HepG2 (cell line): ENCODE measurements around the gene IFT88. TPM values are rescaled to one million over a fixed set of nuclear protein-coding genes. Genes with fewer than 3 reads are reported as not detected.
A peak's percentile ranks its signal among the peaks of the same experiment; 100 is the strongest.

ENCODE experiments used
- ASH2L ChIP-seq: fragments of 300-600, 200-600 bp; sonication (generic); IDR thresholded peaks from 2 replicates; pipeline ENCODE4 v1.7.0; 2017; ENCODE audit warnings: low read depth, mild to moderate bottlenecking, moderate library complexity, mixed read lengths, low read length; ENCODE audit not compliant: insufficient read length
- ESRRA ChIP-seq: sonication (generic); formaldehyde crosslinking; IDR thresholded peaks from 2 replicates; pipeline ENCODE4 v1.5.1; 2020; ENCODE audit warnings: mild to moderate bottlenecking, low read depth, missing genetic modification reagents
- FOXK1 ChIP-seq: sonication (generic); formaldehyde crosslinking; IDR thresholded peaks from 2 replicates; pipeline ENCODE4 v1.4.0; 2020; ENCODE audit warnings: low read depth, missing genetic modification reagents, borderline replicate concordance
- FOXO1 ChIP-seq: sonication (generic); formaldehyde crosslinking; IDR thresholded peaks from 2 replicates; pipeline ENCODE4 v1.4.0; 2020; ENCODE audit warnings: missing genetic modification reagents
- IRF2 ChIP-seq: IDR thresholded peaks from 2 replicates; pipeline ENCODE4 v1.6.1; 2018; ENCODE audit warnings: missing genetic modification reagents, missing compliant biosample characterization
- ISL2 ChIP-seq: sonication (generic); formaldehyde crosslinking; IDR thresholded peaks from 2 replicates; pipeline ENCODE4 v1.5.0; 2020; ENCODE audit warnings: missing genetic modification reagents
- KDM6A ChIP-seq: IDR thresholded peaks from 2 replicates; pipeline ENCODE4 v1.6.1; 2016; ENCODE audit warnings: low read depth
- LRRFIP1 ChIP-seq: sonication (generic); formaldehyde crosslinking; conservative IDR thresholded peaks from 2 replicates; pipeline ENCODE4 v1.4.0; 2020; ENCODE audit warnings: missing genetic modification reagents
- MAFF ChIP-seq: IDR thresholded peaks from 2 replicates; pipeline ENCODE4 v1.6.1; 2011; ENCODE audit warnings: low read depth, low read length, improper control_type of control experiment
- MBD4 ChIP-seq: IDR thresholded peaks from 2 replicates; pipeline ENCODE4 v1.6.1; 2012; ENCODE audit warnings: low read length, inconsistent platforms, borderline replicate concordance
- PCBP2 ChIP-seq: fragments of 200-400 bp; formaldehyde crosslinking; optimal IDR thresholded peaks from 2 replicates; pipeline ENCODE3; 2018; ENCODE audit warnings: low read length, low read depth; ENCODE audit not compliant: poor library complexity, severe bottlenecking
- ZBTB44 ChIP-seq: sonication (generic); formaldehyde crosslinking; IDR thresholded peaks from 2 replicates; pipeline ENCODE4 v1.4.0; 2020; ENCODE audit warnings: missing genetic modification reagents
- ZKSCAN8 ChIP-seq: IDR thresholded peaks from 2 replicates; pipeline ENCODE4 v1.6.1; 2016; ENCODE audit warnings: borderline replicate concordance, missing genetic modification reagents, missing compliant biosample characterization
- ZMYM3 ChIP-seq: sonication (generic); formaldehyde crosslinking; IDR thresholded peaks from 2 replicates; pipeline ENCODE4 v1.5.1; 2020; ENCODE audit warnings: mild to moderate bottlenecking, missing genetic modification reagents
- ZNF17 ChIP-seq: sonication (generic); formaldehyde crosslinking; IDR thresholded peaks from 2 replicates; pipeline ENCODE4 v1.5.0; 2020; ENCODE audit warnings: mild to moderate bottlenecking, missing genetic modification reagents
- ZNF275 ChIP-seq: sonication (generic); formaldehyde crosslinking; IDR thresholded peaks from 2 replicates; pipeline ENCODE4 v1.8.0; 2022; ENCODE audit warnings: missing genetic modification reagents, mild to moderate bottlenecking, inconsistent platforms, borderline replicate concordance
- ZNF510 ChIP-seq: sonication (generic); formaldehyde crosslinking; IDR thresholded peaks from 2 replicates; pipeline ENCODE4 v1.4.0; 2020; ENCODE audit warnings: low read depth, mild to moderate bottlenecking, missing genetic modification reagents
- ZNF570 ChIP-seq: sonication (generic); formaldehyde crosslinking; IDR thresholded peaks from 2 replicates; pipeline ENCODE4 v1.4.0; 2020; ENCODE audit warnings: mild to moderate bottlenecking, missing genetic modification reagents, borderline replicate concordance
- ZNF644 ChIP-seq: IDR thresholded peaks from 2 replicates; pipeline ENCODE4 v1.6.1; 2016; ENCODE audit warnings: low read depth
- ZNF687 ChIP-seq: sonication (generic); formaldehyde crosslinking; IDR thresholded peaks from 2 replicates; pipeline ENCODE4 v1.5.1; 2020; ENCODE audit warnings: mild to moderate bottlenecking, missing genetic modification reagents, moderate library complexity
- ZNF850 ChIP-seq: sonication (generic); formaldehyde crosslinking; conservative IDR thresholded peaks from 2 replicates; pipeline ENCODE4 v1.9.0; 2021; ENCODE audit warnings: mild to moderate bottlenecking, missing genetic modification reagents
- ZSCAN20 ChIP-seq: sonication (generic); formaldehyde crosslinking; IDR thresholded peaks from 2 replicates; pipeline ENCODE4 v1.4.0; 2020; ENCODE audit warnings: missing genetic modification reagents, mild to moderate bottlenecking, borderline replicate concordance
- polyA plus RNA-seq, 8 experiments: library from polyadenylated mRNA; depleted of rRNA in 3 of 8; stranded (reverse) in 7 of 8; unstranded in 1 of 8; fragments of >200 nt; fragmentation: Illumina TruSeq in 4 of 8; extraction: Trizol in 4 of 8; gene quantifications; 2 replicates each; pipeline versions ENCODE4 v1.2.1 to v1.2.3, GENCODE V29; 2011 to 2016; ENCODE audit warnings: low read depth in 4 of 8, missing spikeins in 1 of 8, mixed read lengths in 1 of 8; ENCODE audit not compliant: insufficient read depth in 1 of 8
- total RNA-seq, 5 experiments: library from RNA; depleted of rRNA; stranded (reverse); fragments of >200 nt; fragmentation: Illumina TruSeq; extraction: Trizol; gene quantifications; 2 replicates each; pipeline ENCODE4 v1.2.3, GENCODE V29; 2016; ENCODE audit warnings: low read depth in 1 of 5

Gene IFT88
- total and polyA plus RNA-seq, 2 of the 13 experiments (the other 11 are each of a cell fraction or from before 2014, with no cell fraction given): 8.4 to 19.9 TPM

GRCh38 chr13:20547479-20547908, 19.5 kb upstream of the IFT88 start (continued):
- TF ChIP-seq ZNF275 (CRISPR knock-in tag) (no peak), MBD4 (no peak), ZNF687 (CRISPR knock-in tag) (peak; percentile 26; the same call in 1 of the 2 replicates), ZNF644 (CRISPR knock-in tag) (peak; percentile 60; the same call in 1 of the 2 replicates), FOXO1 (CRISPR knock-in tag) (no peak), ZNF510 (CRISPR knock-in tag) (no peak), LRRFIP1 (CRISPR knock-in tag) (no peak), ISL2 (CRISPR knock-in tag) (no peak), ASH2L (peak; percentile 53), ZMYM3 (CRISPR knock-in tag) (peak; percentile 86; the same call in 1 of the 2 replicates), ZKSCAN8 (no peak), KDM6A (peak; percentile 22; the same call in 1 of the 2 replicates), ZNF570 (CRISPR knock-in tag) (no peak), ZNF850 (CRISPR knock-in tag) (no peak), ZSCAN20 (CRISPR knock-in tag) (no peak), FOXK1 (CRISPR knock-in tag) (no peak), ESRRA (CRISPR knock-in tag) (no peak; the same call in 1 of the 2 replicates), MAFF (no peak), IRF2 (CRISPR knock-in tag) (no peak), ZNF17 (CRISPR knock-in tag) (no peak), ZBTB44 (CRISPR knock-in tag) (no peak), PCBP2 (no peak)
